NCI-H2107 treated with DMSO at 0.1 percent for 48 hours (cell line): ENCODE results near the gene FAM111A.
"Not testable (repeated sequence)": the region's sequence is repeated elsewhere in the genome, so short reads cannot be mapped to it uniquely, and the experiment has no call there.

ENCODE experiments used
- DNase-seq: peaks from one replicate; lab custom pipeline; 2025; ENCODE audit not compliant: unreplicated experiment; lab: John Stamatoyannopoulos, UW

The FAM111A gene, protein sequence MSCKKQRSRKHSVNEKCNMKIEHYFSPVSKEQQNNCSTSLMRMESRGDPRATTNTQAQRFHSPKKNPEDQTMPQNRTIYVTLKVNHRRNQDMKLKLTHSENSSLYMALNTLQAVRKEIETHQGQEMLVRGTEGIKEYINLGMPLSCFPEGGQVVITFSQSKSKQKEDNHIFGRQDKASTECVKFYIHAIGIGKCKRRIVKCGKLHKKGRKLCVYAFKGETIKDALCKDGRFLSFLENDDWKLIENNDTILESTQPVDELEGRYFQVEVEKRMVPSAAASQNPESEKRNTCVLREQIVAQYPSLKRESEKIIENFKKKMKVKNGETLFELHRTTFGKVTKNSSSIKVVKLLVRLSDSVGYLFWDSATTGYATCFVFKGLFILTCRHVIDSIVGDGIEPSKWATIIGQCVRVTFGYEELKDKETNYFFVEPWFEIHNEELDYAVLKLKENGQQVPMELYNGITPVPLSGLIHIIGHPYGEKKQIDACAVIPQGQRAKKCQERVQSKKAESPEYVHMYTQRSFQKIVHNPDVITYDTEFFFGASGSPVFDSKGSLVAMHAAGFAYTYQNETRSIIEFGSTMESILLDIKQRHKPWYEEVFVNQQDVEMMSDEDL

GRCh38 chr11:59142530-59143507 lies at the start of gene FAM111A:
FAM111A (plus strand) TSS chr11:59142856; CDS start chr11:59148873, 6,017 bp downstream.
- peak; percentile 78 for DNase-seq

DNA sequence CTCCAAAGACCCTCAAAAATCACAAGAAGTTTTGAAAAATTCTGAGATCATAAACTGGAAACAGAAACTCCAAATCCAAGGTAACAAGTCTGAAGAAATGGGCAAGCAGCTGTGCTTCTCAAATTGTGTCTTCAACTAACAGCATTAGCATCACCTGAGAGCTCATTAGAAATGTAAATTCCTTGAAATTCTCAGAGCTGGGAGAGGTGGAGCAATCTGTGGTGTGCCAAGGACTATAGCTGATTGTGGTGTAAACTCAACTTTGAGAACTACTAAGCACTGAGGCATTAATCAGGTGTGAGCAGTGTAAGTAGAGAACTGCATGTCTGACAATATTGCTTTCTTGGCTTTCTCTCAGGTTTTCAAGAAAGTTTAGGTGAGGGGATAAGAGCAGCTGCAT lies 49.1 kb upstream of the FAM111A start:
- not testable (repeated sequence) for DNase-seq

DNA sequence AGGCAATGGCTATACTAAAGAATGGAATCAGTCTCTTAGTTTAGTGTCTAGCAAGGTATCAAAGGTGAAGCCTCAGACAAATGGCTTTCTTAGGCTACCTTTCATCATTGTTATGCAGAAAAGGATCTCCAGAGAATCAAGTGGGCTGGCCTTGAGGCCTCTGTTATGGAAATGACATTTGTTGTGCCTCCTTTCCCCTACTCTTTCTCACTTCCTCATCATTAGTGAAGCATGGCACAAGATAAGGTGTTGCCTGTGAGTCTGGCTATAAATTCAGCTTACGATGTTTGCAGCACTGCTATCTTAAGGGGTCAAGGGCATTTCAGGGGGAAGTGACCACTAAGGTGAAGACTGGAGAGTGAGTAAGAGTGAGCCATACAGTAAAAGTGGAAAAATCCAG lies 47.4 kb upstream of the FAM111A start:
- DNase-seq: not testable (repeated sequence)

DNA sequence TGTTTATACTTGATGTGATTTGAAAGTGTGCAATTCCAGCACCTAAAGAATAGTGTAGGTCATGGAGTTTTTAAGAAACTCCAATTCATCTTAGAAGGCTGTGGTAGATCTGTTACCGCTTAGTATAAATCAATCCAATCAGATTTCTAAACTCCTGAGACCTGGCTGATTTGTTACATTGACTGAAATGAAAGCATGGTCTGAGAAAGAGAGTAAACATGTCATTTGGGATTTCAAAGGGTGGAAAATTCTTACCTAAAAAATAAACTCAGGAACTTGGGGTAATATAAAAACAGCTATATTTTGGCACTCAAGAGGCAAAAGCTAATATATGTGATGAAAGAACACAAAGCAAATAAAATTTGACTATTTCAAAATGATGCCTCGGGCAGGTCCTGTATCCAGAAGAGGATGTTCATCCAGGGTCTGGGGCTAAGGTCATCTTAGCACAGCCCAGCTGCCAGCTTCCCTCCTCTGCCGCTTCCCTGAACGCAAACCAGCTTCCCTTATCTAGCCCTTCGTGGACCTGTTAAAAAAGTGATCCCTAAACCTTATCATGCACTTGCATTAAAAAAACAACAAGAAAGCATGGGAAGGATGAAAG lies 46.6 kb upstream of the FAM111A start:
- DNase-seq: not testable (repeated sequence)

GRCh38 chr11:59097113-59097708 lies 45.4 kb upstream of the FAM111A start:
- no peak for DNase-seq

GRCh38 chr11:59097938-59098337 lies 44.7 kb upstream of the FAM111A start:
- not testable (repeated sequence) for DNase-seq

- no peak for DNase-seq
Observed at GRCh38 chr11:59102259-59102765, 40.3 kb upstream of the FAM111A start.

DNA sequence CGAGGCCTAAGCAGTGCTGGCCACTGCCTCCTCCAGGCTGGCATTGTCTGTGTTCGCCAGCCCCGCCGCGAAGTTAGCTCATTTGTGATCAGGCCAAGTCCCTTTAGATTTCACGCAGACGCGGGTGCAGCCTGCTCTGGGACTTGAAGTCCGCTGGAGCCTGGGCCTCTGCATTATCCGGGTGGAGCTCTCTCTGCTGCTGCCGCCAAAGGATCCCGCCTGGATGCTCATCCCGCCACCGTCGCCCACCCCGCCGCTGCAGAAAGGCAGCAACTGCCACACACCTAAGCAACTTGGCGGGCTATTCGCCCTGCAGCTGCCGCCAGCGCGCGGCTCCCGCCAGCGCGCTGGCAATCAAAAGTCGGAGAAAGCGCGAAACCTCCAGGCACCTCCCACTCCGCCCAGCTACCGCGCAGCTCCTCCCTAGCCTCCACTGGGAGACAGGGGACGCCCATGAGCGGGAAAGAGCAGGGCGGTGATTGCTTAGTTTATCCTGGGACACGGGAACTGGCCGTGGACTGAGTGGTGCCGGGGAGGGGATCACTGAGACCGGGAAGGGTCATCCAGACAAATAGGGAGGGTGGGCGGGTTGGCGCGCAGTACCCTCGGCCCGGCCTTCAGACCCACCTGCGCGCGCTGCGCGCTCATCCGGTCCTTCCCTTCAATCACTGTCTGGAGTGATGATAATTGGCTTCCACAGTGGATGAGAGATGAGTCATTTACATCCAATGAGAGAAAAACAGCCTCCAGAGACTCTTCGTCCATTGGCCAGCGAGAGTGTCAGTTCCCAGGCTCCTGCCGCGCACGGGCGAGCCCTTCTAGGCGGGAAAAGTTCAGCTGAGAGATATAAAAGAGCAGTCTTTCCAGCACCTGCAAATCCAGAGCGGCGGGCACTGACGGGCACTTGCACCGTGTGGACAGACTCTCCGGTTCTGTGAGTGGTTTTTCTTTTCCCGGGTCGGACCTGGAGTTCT lies 36.0 kb upstream of the FAM111A start, which contains the start of gene FAM111B:
FAM111B (plus strand) TSS at position 875 of the 974 bp plus-strand sequence. CDS start 2,389 bp downstream, outside the sequence.
- DNase-seq: peak; percentile 91

- DNase-seq: not testable (repeated sequence)
Observed at GRCh38 chr11:59107721-59108120, 34.9 kb upstream of the FAM111A start.

GRCh38 chr11:59112494-59112893 lies 30.2 kb upstream of the FAM111A start:
- DNase-seq: no peak

DNA sequence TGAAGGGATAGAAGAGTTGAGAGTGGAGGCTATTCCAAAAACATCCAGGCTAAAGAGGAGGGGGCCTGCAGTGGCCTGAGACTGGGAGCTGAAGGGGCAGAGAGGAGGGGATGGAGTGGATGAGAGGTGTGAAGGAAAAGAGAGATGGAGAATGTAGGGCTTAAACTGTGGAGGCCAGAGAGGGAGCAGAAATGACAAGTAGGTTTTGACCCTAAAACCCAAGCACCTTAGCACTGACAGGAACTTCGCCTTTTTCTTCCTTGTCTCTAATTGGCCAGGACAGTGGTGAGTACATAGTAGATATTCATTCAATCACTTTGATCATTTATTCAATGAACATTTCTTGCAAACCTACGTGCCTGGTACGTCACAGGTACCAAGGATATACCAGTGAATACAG lies 28.3 kb upstream of the FAM111A start:
- no peak for DNase-seq

DNA sequence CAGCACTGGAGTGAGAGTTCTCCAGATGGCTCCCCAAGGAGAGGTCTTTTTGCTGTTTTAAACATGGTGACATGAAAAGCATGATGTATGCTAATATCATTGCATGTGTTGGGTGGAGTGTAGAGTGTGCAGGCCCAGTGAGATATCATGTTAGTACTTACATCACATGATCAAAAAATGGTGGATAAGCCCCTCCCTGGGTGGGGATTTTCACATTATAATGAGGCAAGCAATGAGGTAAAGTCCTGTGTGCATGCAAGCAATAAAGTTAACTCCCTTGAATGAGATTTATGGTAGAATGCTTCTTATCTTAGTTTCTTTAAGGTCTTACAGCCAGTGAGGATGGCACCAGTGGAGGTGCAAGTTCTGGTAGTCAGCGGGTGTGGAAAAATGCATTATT lies 27.1 kb upstream of the FAM111A start:
- DNase-seq: no peak

DNA sequence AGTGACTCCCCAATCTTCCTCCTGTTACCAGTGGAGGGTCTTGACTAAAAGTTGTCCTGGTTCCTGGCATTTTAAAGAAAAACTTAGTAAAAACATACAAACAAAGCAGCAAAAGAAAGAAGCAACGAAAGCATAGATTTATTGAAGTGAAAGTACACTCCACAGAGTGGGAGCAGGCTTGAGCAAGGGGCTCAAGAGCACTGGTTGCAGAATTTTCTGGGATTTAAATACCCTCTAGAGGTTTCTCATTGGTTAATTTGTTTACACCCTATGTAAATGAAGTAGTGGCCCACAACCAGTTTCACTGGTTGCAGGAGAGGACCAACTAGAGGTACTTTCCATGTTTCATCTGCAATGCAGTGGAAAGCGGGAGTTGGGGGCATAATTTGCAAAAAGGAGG lies 24.9 kb upstream of the FAM111A start:
- DNase-seq: no peak

DNA sequence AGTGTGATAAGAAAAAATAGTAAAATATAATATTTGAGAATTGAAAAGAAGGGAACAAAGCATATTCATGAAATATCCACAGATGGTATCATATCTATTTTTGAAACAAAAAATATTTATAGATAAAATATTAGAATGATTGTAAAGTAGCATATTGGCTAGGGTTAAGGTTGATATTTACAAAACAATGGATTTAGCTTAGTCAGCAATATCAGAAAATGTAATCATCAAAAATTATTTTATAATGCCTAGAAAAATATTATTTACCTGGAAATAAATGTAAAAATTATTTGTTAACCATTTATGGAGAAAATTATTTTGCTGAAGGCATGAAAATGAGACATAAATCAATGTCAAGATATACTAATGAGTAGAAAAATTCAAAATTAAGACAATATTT lies 22.8 kb upstream of the FAM111A start:
- no peak for DNase-seq

DNA sequence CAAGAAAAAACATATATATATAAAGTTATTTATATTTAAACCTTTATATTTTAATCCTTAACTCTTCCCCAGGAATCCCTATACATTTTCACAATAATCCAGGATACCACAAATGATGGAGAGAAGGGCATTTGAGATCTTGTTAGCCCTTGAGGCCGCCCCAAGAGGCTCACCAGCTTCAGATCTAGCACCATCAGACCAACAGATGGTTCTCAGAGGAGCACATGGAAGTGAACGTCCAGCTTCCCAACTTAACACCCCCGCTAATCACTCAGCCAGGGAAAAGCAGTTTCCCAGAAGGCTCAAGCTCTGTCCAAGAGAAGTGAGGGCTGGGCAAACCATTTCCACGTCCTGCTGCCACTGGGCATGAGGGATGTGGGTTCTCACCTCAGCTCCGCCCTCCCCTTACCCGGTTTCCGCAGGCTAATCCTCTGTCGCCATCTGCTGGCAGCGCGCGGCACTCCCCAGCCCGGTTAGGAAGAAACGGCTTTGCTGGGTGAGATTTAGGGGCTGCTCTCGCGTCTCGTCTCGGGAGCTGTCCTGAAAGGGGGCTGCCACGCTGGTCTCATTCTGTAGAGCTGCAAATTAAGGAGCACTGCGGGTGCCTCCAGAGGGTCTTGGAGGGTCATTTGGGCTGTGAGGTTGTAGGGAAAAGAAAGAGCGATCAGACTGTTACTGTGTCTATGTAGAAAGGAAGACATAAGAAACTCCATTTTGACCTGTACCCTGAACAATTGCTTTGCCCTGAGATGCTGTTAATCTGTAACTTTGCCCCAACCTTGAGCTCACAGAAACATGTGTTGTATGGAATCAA lies 6.8 kb upstream of the FAM111A start:
- peak; percentile 27 for DNase-seq

GRCh38 chr11:59136551-59136950 lies 6.1 kb upstream of the FAM111A start:
- DNase-seq: not testable (repeated sequence)

GRCh38 chr11:59137190-59137589 lies 5.5 kb upstream of the FAM111A start:
- no peak for DNase-seq

GRCh38 chr11:59138643-59139042 lies 4.0 kb upstream of the FAM111A start:
- DNase-seq: no peak
